Activated CD8-positive, alpha-beta memory T cell treated with anti-CD3 and anti-CD28 coated beads, Interleukin-2, amount 50 U/mL, for 4 hours (primary cell): ENCODE results near the gene CATSPERD.
"Not testable (repeated sequence)": the region's sequence is repeated elsewhere in the genome, so short reads cannot be mapped to it uniquely, and the experiment has no call there.

Experiments used
- DNase-seq: peaks from one replicate; pipeline ENCODE4 v3.0.0-alpha.2; 2020

The CATSPERD gene

DNA sequence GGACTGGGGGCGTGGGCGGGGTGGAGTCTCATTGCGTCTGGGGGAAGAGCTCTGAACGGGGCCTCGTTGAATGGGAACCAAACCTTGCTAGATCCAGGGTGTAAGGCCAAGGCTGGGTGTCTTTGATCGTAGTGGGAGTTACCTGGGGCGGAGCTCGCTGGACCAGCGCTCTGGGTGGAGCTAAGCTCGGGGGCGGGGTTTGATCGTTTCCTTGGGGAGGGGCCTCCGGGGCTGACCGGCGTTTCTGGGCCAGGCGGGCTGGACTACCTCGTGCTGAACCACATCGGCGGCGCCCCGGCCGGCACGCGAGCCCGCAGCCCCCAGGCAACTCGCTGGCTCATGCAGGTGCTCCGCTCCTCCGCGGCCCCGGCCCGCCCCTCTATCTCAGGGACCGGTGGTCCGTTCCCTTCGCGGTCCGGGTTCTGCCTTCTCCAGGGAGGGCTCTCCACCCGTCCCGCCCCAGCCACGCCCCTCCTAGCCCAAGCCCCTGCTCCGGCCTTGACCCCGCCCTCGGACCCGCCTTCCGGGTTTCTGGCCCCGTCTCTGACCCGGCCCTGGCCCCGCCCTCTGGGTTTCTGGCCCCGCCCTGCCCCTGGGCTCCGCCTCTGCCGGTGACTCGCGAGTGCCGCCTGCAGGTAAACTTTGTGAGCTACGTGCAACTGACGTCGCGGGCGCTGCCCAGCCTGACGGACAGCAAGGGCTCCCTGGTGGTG is 33.6 kb upstream of the CATSPERD start:
- peak; percentile 99 for DNase-seq

DNA sequence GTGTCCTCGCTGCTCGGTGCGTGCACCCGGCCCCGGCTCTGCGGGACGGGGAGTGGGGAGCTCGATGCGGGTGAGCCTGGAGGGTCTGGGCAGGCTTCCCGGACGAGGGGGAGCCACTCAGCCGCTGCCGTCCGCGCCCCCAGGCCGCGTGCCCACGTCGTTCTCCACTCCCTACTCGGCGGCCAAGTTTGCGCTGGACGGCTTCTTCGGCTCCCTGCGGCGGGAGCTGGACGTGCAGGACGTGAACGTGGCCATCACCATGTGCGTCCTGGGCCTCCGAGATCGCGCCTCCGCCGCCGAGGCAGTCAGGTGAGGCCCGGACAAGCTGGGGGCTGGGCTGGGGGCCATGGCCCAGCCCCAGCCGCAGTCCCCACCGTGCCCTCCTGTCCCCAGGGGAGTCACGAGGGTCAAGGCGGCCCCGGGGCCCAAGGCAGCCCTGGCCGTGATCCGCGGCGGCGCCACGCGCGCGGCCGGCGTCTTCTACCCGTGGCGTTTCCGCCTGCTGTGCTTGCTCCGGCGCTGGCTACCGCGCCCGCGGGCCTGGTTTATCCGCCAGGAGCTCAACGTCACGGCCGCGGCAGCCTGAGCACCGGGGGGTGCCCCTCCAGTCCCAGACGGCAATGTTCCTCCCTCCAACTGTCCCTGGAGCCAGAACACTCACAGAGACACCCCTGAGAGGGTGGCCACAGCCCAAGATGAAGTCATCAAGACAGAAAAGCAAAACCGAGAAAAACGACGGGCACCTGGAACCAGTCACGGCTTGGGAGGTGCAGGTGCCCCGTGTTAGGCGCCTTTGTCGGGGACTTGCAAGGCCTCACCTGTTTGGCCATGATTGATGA is 32.9 kb upstream of the CATSPERD start:
- no peak for DNase-seq

- not testable (repeated sequence) for DNase-seq
Observed at GRCh38 chr19:5688262-5688881, 32.1 kb upstream of the CATSPERD start.

- peak; percentile 99 for DNase-seq
Observed at GRCh38 chr19:5690125-5690954, 30.1 kb upstream of the CATSPERD start, which contains the start of gene RPL36. Gene RPL36, plus strand, starts transcription at chr19:5690295. Its CDS starts 213 bp downstream, at chr19:5690508.

DNA sequence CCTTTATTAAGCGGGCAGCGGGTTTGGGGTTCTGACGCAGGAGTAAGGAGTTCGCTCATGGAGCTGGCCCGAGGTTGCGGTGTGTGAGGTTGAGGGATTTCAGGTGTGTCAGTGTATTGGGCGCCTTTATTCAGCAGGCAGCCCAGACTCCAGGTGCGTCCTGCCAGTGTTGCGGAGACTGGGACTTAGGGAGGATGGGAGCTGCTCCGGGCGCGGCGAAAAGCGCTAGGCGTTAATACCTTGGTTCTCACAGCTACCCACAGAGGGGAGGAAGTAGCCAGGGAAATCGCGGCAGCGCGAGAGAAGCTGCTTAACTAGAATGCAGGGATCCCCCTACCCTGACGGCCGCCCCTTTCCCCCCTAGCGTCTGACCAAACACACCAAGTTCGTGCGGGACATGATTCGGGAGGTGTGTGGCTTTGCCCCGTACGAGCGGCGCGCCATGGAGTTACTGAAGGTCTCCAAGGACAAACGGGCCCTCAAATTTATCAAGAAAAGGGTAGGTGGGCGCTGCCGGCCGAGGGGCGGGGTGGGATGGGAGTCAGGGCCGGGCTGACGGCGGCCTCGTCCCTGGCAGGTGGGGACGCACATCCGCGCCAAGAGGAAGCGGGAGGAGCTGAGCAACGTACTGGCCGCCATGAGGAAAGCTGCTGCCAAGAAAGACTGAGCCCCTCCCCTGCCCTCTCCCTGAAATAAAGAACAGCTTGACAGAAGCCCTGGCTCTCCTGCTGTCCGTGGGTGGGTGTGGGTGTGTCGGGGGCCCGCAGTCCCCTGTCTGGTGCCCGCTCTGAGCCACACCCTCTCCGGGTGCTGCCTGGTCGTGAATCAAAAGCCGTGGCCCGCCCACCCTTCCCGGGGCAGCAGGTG is 29.2 kb upstream of the CATSPERD start:
- DNase-seq = peak; percentile 66

DNA sequence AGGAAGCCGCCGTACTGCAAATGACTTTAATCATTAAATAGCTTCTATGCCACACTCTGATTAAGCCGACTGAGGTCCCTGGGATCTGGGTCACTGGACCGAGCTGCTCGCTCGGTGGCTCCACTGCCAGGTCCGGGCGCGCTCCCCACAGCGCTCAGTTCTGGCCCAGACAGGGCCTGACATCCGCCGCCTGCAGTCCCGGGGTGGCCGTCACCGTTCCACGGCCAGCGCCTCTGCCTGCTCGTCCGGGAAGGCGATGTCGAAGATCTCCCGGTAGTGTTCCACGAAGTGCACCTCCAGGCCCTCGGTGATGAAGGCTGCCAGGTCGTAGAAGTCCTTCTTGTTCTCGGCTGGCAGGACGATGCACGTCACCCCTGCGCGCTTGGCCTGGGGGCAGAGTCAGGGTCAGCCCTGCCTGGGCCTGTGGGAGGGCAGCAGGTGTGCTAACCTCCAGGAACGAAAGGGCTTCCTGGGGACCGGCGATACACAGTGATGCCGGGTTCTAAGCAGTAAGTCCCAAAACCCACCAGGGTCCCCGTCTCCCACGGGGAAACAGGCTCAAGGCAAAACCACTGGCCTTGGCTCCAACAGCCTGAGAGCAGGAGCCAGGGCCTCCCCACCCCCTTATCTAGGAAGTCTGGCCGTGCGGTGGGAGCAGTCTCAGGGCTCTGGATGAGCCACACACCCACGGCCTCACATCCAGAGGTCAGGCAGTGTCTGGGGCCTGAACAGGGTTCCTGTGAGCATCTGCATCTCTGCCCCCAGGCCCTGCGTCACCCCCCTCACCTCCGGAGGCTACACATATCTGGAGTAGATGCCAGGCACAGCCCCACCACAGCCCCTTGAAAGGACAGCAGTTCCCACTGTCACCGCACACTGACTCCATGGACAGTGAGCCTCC is 28.4 kb upstream of the CATSPERD start:
- DNase-seq = no peak

GRCh38 chr19:5692723-5693194 is 27.7 kb upstream of the CATSPERD start:
- DNase-seq = no peak

DNA sequence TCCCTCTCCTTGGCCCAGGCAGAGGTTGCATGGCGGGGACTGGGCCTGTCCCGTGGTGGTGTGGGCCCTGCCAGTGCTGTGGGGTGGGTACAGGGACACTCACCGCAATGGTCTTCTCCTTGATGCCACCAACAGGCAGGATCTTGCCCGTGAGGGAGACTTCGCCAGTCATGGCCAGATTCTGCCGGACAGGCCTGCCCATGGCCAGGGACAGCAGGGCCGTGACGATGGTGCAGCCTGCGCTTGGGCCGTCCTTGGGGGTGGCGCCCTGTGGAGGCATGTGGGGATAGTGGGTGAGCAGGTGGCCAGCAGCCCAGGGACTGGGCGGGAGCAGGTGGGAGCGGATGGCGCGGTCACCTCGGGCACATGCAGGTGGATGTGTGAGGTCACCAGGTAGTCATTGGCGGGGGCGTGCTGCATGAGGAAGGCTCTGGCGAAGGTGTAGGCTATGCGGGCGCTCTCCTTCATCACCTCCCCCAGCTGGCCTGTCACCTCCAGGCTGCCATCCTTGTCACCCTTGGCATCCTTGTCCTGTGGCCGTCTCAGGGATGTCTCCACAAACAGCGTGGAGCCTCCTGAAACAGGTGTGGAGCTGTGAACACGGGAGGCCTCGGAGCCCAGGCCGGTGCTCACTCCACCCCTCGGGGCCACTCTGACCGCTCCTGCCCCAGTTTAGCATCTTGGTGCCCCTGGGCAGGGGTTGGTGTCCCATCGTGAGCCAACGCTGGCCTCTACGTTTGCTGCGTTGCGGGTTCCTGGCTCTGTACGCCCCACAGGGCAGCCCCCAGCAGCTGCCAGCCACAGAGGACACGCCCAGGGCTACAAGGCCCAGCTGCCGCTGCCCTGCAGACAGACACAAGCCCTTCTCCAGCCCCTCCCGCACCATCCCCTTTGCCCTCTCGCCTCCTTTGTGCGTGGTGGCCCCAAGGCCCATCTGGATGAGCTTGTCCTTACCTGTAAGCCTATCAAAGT is 27.0 kb upstream of the CATSPERD start:
- no peak for DNase-seq

DNA sequence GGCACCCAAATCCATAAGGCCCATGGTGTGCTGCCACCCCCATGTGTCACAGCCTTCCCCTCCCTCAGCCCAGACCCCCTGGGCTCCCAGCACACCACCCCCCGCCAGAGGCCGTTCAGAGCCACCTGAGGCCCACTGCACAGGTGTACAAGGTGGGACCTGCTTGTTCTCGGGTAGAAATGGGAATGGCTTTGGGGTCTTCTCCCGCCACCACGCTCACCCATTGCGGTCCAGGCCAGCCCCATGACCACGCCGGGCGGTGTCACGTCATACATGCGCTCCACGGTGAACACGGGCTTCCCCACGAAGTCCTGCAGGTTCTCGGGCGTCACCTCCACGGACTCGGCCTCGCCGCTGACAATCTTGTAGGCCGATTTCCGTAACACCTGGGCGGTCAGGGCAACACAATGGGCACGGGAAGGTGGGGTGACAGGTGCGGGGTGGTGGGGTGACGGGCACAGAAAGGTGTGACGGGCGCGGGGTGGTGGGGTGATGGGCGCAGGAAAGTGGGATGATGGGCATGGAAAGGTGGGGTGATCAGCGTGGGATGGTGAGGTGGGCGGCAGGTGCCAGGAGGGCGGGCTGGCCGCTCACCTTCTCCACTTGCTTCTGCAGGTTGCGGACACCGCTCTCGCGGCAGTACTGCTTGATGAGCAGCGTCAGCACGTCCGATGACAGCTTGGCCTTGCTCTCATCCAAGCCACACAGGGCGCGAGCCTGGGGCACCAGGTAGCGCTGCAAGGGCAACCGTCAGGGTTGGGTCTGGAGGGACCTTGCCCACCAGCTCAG is 26.1 kb upstream of the CATSPERD start:
- DNase-seq = no peak

- DNase-seq = no peak
Observed at GRCh38 chr19:5694956-5695648, 25.3 kb upstream of the CATSPERD start.

- no peak for DNase-seq
Observed at GRCh38 chr19:5695649-5696195, 24.7 kb upstream of the CATSPERD start.

DNA sequence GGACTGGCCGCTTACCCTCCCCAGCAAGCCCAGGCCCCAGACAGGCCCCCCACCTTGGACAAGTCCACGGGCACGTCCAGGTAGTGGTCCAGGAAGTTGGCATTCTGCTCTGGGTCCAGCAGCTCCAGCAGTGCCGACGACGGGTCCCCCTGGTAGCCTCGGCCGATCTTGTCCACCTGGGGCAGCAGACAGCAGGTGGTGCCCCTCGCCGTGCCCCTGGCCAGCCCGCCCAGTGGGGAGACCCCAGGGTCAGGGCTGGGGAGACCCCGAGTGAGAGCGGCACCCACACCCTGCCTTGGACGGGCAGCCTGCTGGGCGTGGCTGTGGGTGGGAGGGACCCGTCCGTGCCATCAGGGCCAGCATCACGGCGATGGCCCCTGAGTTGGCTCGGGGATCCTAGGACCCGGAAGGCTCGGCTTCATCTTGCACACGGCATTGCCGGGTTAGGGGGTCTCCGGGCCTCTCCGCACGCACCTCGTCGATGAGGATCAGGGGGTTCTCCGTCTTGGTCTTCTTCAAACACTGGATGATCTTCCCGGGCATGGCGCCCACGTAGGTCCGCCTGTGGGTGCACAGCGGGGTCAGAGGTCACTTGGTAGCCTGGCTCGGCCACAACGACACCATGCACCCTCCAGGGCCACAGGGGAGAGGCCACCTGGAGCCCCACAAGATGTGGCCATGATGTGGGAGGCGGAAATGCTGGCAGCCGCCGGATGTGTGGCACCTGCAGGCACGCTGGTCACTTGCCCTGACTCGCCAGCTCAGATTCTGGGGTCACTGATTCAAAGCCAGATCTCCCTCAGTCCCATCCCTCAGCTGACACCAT is 24.0 kb upstream of the CATSPERD start:
- no peak for DNase-seq

- no peak for DNase-seq
Observed at GRCh38 chr19:5697022-5697889, 23.2 kb upstream of the CATSPERD start.

- DNase-seq = no peak
Observed at GRCh38 chr19:5697890-5698634, 22.4 kb upstream of the CATSPERD start.
